Loucy (cell line): ENCODE measurements around the gene PRAMEF8.
"Not testable (repeated sequence)": the region's sequence is repeated elsewhere in the genome, so short reads cannot be mapped to it uniquely, and the experiment has no call there.

Experiments
- H2AFZ ChIP-seq: fragments of 200-600 bp; sonication (generic); 2 replicates; pipeline ENCODE4 v1.6.0; 2016; ENCODE audit warnings: antibody characterized with exemption, mild to moderate bottlenecking, low read length, moderate library complexity
- H3F3A ChIP-seq: fragments of 200-600 bp; 2 replicates; pipeline ENCODE4 v1.6.0; 2016; ENCODE audit warnings: antibody characterized with exemption, low read depth, mild to moderate bottlenecking
- H3K27me3 ChIP-seq: fragments of 200-600 bp; sonication (generic); 2 replicates; pipeline ENCODE4 v1.6.1; 2014; ENCODE audit warnings: low read length, mild to moderate bottlenecking; ENCODE audit not compliant: insufficient read depth, poor library complexity, severe bottlenecking
- H3K36me3 ChIP-seq: fragments of 200-600 bp; sonication (generic); 2 replicates; pipeline ENCODE4 v1.6.1; 2016; ENCODE audit warnings: low read length; ENCODE audit not compliant: insufficient read depth
- H3K4me1 ChIP-seq: fragments of 200-600 bp; sonication (generic); 2 replicates; pipeline ENCODE4 v1.5.1; 2014; ENCODE audit warnings: low read length, mild to moderate bottlenecking; ENCODE audit not compliant: insufficient read depth, poor library complexity, severe bottlenecking
- H3K4me2 ChIP-seq: fragments of 200-600 bp; sonication (generic); 2 replicates; pipeline ENCODE4 v1.6.0; 2014; ENCODE audit warnings: antibody characterized with exemption, low read length, low read depth, mild to moderate bottlenecking; ENCODE audit not compliant: poor library complexity, severe bottlenecking
- H3K4me3 ChIP-seq: fragments of 200-600 bp; sonication (generic); 2 replicates; pipeline ENCODE4 v1.5.1; 2014; ENCODE audit warnings: low read length, mild to moderate bottlenecking, mixed read lengths; ENCODE audit not compliant: poor library complexity, severe bottlenecking
- H3K79me2 ChIP-seq: fragments of 200-600 bp; sonication (generic); 2 replicates; pipeline ENCODE4 v1.6.1; 2014; ENCODE audit warnings: low read length; ENCODE audit not compliant: insufficient read depth
- H3K9ac ChIP-seq: fragments of 200-600 bp; sonication (generic); 2 replicates; pipeline ENCODE4 v1.6.0; 2014; ENCODE audit warnings: mild to moderate bottlenecking, low read depth, low read length, moderate library complexity; ENCODE audit not compliant: poor library complexity, severe bottlenecking
- H3K9me2 ChIP-seq: fragments of 200-600 bp; sonication (generic); replicated peaks from 2 replicates; pipeline ENCODE4 v1.6.1; 2016; ENCODE audit warnings: low read depth, low read length, mixed read lengths
- H3K9me3 ChIP-seq: fragments of 200-600 bp; sonication (generic); 2 replicates; pipeline ENCODE4 v1.6.1; 2014; ENCODE audit warnings: mild to moderate bottlenecking, antibody characterized with exemption, low read length, low read depth; ENCODE audit not compliant: insufficient read depth
- H4K20me1 ChIP-seq: fragments of 200-600 bp; sonication (generic); 2 replicates; pipeline ENCODE4 v1.6.0; 2014; ENCODE audit warnings: antibody characterized with exemption, low read length, mild to moderate bottlenecking; ENCODE audit not compliant: insufficient read depth, poor library complexity, severe bottlenecking

Gene PRAMEF8

DNA sequence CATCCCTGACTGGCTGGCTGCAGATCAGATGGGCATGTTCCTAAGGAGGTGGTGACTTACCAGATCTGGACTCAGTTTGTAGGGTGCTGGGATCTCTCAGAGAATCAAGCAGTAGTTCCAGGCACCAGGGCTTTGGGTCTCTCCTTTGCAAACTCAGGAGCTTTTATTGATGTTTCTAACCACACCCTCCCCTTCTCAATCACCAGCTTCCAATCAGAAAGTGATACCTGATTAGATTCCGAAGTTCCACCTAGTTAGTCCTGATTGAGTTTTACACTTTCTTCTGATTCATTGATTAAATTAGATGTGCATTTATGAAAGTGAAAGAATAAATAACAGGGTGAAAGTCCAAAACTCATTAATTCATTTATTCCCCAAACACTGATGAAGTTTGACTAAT, at the start of gene PRAMEF8:
Gene PRAMEF8 (minus strand): TSS at position 101 of the 400 bp plus-strand sequence. CDS start 1,046 bp downstream, outside the sequence.
- not testable (repeated sequence) for H3F3A ChIP-seq, H3K4me2 ChIP-seq, H3K79me2 ChIP-seq, H3K4me1 ChIP-seq, H3K36me3 ChIP-seq, H2AFZ ChIP-seq, H3K9ac ChIP-seq, H4K20me1 ChIP-seq, H3K27me3 ChIP-seq, H3K9me3 ChIP-seq, H3K9me2 ChIP-seq, H3K4me3 ChIP-seq

DNA sequence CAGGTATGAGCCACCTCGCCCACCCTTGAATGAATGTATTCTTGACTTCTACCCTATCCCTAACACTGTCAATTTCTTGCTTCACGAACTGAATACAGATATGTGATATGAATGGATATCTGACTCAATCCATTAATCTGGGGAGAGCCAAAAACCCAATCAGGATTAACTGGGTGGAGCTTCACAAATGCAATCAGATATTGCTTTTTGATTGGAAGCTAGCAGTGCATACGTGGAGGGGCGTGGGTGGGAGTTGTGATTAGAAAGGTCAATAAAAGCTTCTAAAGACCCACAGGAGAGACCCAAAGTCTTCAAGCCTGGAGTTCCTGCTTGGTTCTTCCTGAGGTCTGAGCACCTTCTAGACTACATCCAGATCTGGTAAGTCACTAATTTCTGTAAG, 30.3 kb upstream of the PRAMEF8 start, which contains the start of gene PRAMEF15:
Gene PRAMEF15 (plus strand): TSS at position 301 of the 400 bp plus-strand sequence. CDS start 2,827 bp downstream, outside the sequence.
- not testable (repeated sequence) for H3F3A ChIP-seq

DNA sequence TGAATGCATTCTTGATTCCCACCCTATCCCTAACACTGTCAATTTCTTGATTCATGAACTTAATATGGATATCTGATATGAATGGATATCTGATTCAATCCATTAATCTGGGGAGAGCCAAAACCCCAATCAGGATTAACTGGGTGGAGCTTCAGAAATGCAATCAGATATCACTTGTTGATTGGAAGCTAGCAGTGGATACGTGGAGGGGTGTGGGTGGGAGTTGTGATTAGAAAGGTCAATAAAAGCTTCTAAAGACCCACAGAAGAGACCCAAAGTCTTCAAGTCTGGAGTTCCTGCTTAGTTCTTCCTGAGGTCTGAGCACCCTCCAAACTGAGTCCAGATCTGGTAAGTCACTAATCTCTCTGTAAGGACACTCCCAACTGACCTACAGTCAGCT, 18.3 kb upstream of the PRAMEF8 start, which contains the start of gene PRAMEF33:
Gene PRAMEF33 (plus strand): TSS at position 301 of the 400 bp plus-strand sequence. CDS start 2,416 bp downstream, outside the sequence.
- not testable (repeated sequence) for H3K9ac ChIP-seq, H3K4me1 ChIP-seq, H3K27me3 ChIP-seq, H3K9me3 ChIP-seq, H3K36me3 ChIP-seq, H3K4me3 ChIP-seq, H4K20me1 ChIP-seq, H3F3A ChIP-seq, H2AFZ ChIP-seq, H3K79me2 ChIP-seq, H3K4me2 ChIP-seq, H3K9me2 ChIP-seq

More for the DNA sequence above, 30.3 kb upstream of the PRAMEF8 start, which contains the start of gene PRAMEF15:
- not testable (repeated sequence) for H3K9me2 ChIP-seq, H4K20me1 ChIP-seq, H3K36me3 ChIP-seq, H3K27me3 ChIP-seq, H3K4me1 ChIP-seq, H3K4me3 ChIP-seq, H3K9ac ChIP-seq, H3K9me3 ChIP-seq, H2AFZ ChIP-seq, H3K4me2 ChIP-seq, H3K79me2 ChIP-seq

DNA sequence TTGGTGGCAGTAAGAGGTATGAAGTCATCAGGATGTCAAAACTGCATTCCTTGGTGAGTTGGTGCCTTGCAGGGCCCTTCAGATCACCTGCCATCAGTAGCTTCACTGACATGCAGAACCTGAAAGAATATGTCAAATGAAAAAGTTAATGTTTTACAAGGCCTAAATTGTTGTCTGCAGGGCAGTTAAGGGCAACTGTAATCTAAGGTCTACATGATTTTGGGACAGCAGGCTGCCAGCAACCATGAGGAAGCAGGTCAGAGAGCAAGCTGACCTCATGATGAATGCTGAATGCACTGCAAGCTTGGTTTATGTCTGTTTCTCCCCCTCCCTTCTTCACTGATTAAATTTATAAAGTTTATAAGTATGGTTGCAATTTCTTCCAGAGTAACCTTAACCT, 17.3 kb upstream of the PRAMEF8 start:
- not testable (repeated sequence) for H3K4me3 ChIP-seq, H2AFZ ChIP-seq, H3K79me2 ChIP-seq, H3K9me3 ChIP-seq, H4K20me1 ChIP-seq, H3K27me3 ChIP-seq, H3K9me2 ChIP-seq, H3K4me2 ChIP-seq, H3K4me1 ChIP-seq, H3K9ac ChIP-seq, H3K36me3 ChIP-seq, H3F3A ChIP-seq

DNA sequence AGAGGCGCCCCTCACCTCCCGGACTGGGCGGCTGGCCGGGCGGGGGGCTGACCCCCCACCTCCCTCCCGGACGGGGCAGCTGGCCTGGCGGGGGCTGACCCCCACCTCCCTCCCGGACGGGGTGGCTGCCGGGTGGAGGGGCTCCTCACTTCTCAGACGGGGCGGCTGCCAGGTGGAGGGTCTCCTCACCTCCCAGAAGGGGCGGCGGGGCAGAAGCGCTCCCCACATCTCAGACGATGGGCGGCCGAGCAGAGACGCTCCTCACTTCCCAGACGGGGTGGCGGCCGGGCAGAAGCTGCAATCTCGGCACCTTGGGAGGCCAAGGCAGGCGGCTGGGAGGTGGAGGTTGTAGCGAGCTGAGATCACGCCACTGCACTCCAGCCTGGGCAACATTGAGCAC, 13.8 kb upstream of the PRAMEF8 start:
- H3K9me3 ChIP-seq, H3K9me2 ChIP-seq, H3K4me3 ChIP-seq: not testable (repeated sequence)

DNA sequence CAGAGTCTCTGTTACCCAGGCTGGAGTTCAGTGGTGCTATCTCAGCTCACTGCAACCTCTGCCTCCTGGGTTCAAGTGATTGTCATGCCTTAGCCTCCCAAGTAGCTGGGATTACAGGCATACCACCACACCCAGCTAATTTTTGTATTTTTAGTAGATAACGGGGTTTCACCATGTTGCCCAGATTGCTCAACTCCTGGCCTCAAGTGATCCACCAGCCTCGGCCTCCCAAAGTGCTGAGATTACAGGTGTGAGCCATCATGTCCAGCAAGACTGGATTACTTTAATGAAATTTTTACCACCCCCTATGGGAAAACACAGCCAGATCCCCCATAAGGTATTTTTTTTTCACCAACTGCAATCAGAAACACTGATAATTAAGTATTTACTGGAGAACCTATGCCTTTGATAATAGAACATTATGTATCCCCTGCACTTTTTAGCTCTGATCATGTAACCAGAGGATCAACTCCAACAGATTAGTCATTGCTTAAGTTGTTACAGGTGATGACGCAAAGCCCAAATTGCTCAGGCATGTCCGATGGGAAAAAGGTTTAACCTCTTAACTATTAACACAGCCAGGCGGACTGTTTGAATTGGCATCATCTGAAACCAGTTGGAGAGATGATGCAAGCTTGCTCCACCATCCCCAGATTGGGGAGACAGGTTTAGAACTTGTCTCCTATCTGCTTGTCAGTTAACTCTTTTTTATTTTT, 12.4 kb upstream of the PRAMEF8 start:
- not testable (repeated sequence) for H4K20me1 ChIP-seq, H2AFZ ChIP-seq, H3K4me3 ChIP-seq, H3K36me3 ChIP-seq, H3K79me2 ChIP-seq, H3K4me1 ChIP-seq, H3K27me3 ChIP-seq, H3F3A ChIP-seq, H3K4me2 ChIP-seq, H3K9me3 ChIP-seq, H3K9ac ChIP-seq, H3K9me2 ChIP-seq

More for the DNA sequence above, 13.8 kb upstream of the PRAMEF8 start:
- not testable (repeated sequence) for H3F3A ChIP-seq, H3K4me1 ChIP-seq, H3K36me3 ChIP-seq, H3K9ac ChIP-seq, H3K27me3 ChIP-seq, H4K20me1 ChIP-seq, H2AFZ ChIP-seq, H3K79me2 ChIP-seq, H3K4me2 ChIP-seq

DNA sequence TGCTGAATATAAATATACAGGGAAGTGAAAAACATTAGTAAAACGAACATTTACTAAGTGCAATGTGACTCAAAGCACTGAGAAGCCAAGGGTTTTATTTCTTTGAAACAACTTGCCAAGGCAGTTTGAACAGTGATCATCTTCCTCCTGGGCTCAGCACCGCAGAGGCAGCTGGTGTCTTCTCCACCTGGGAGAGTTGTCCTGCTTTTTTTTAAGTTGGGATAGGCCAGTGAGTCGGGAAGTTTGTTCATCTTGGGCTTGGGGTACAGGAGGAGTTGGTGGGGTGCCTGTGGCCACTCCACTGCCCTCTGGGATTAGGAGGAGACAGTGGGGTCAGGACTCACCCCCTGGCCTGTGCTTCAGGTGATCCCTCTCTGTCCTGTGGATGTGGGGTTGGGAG, 4.1 kb upstream of the PRAMEF8 start:
- H3K9ac ChIP-seq, H3K9me2 ChIP-seq, H2AFZ ChIP-seq, H3K4me2 ChIP-seq, H3F3A ChIP-seq, H3K79me2 ChIP-seq, H4K20me1 ChIP-seq, H3K36me3 ChIP-seq, H3K9me3 ChIP-seq, H3K4me1 ChIP-seq, H3K27me3 ChIP-seq, H3K4me3 ChIP-seq: not testable (repeated sequence)
